Lung (tissue), 12 donors: ENCODE results near the gene PROX2. TPM values are rescaled to one million over a fixed set of nuclear protein-coding genes. Genes with fewer than 3 reads are reported as not detected.

Source experiments
- ATAC-seq: fragments of 200-7000 bp; cut with Tn5 transposase; one replicate; pipeline ENCODE4 v1.9.1; 2020; ENCODE audit warnings: moderate number of reproducible peaks; ENCODE audit not compliant: insufficient read depth, low FRiP score
- DNase-seq, 3 donors: peaks; one replicate each; pipeline ENCODE4 v3.0.0-alpha.2; 2013 to 2017
- H3K27ac ChIP-seq, 2 donors: one replicate each; pipeline ENCODE4 v1.5.1; 2013; ENCODE audit warnings: mild to moderate bottlenecking in 2 of 2, moderate library complexity in 2 of 2, control low read depth in 1 of 2, inconsistent platforms in 1 of 2, low read depth in 1 of 2, low read length in 1 of 2
- H3K27me3 ChIP-seq, 3 donors: one replicate each; pipeline ENCODE4 v1.5.1; 2013; ENCODE audit warnings: low read length in 2 of 3; ENCODE audit not compliant: control insufficient read depth in 3 of 3, insufficient read depth in 3 of 3
- H3K36me3 ChIP-seq, 4 donors: one replicate each; pipeline ENCODE4 v1.5.1; 2013; ENCODE audit warnings: low read length in 4 of 4, mild to moderate bottlenecking in 1 of 4, moderate library complexity in 1 of 4; ENCODE audit not compliant: control insufficient read depth in 4 of 4, insufficient read depth in 4 of 4
- H3K4me1 ChIP-seq, 5 donors: one replicate each; pipeline ENCODE4 v1.5.1; 2013; ENCODE audit warnings: low read length in 5 of 5, mild to moderate bottlenecking in 2 of 5, moderate library complexity in 1 of 5; ENCODE audit not compliant: control insufficient read depth in 5 of 5, insufficient read depth in 5 of 5
- H3K4me3 ChIP-seq: one replicate; pipeline ENCODE4 v1.5.1; 2013; ENCODE audit warnings: mild to moderate bottlenecking, control low read depth, moderate library complexity
- H3K9ac ChIP-seq, 2 donors: one replicate each; pipeline ENCODE4 v1.5.1; 2013; ENCODE audit warnings: low read length in 2 of 2, control low read depth in 1 of 2; ENCODE audit not compliant: insufficient read depth in 1 of 2
- H3K9me3 ChIP-seq, 4 donors: one replicate each; pipeline ENCODE4 v1.5.1; 2013; ENCODE audit warnings: low read length in 3 of 4, mild to moderate bottlenecking in 1 of 4, moderate library complexity in 1 of 4; ENCODE audit not compliant: control insufficient read depth in 4 of 4, insufficient read depth in 3 of 4
- CTCF ChIP-seq: IDR thresholded peaks from 2 replicates; pipeline ENCODE4 v1.5.1; 2012; ENCODE audit warnings: mild to moderate bottlenecking; ENCODE audit errors: control extremely low read depth, extremely low read depth
- WGBS, 2 donors: extraction: QIAGEN DNeasy Blood & Tissue Kit; methylation state at CpG; one replicate each; pipeline ENCODE4 v1.1.7; 2013; 5-methylcytosine and 5-hydroxymethylcytosine counted together
- polyA plus RNA-seq, 2 donors: library from polyadenylated mRNA; stranded (reverse); fragments of 200-250 nt; gene quantifications; one replicate each; pipeline ENCODE4 v1.2.1, GENCODE V29; 2013
- total RNA-seq, 2 donors: library from RNA; depleted of rRNA in 1 of 2; stranded (reverse); fragments of >200 nt in 1 of 2; gene quantifications; one replicate each; pipeline ENCODE4 v1.2.1, GENCODE V29; 2014 to 2021
- donor health status: control.
- donor health status: control.
- donor health status: Bipolar disorder and iron deficiency.
- donor health status: healthy.
- donor health status: DM: yes; HTN: yes; CAD: no.

Gene PROX2
- total and polyA plus RNA-seq, 4 donors = 0.01 to 0.09 TPM; not detected in 2

- no peak for TF ChIP-seq CTCF
- Histone ChIP-seq H3K27me3 (no peaks in the 10 kb centered on the region), H3K4me3 (no peak overlapping the region), H3K27ac (no peak overlapping the region), H3K9me3 (no peaks in the 10 kb centered on the region), H3K36me3 (no peaks in the 10 kb centered on the region), H3K9ac (no peak overlapping the region), H3K4me1 (peaks cover 0 to 10% (median 4%) of the 10 kb centered on the region in 5 donors)
- 79 to 97% methylated on average over 1 of the region's 1 CpG for WGBS, 2 donors
- ATAC-seq = no peak
- DNase-seq = no peak
Measured at GRCh38 chr14:74858022-74858421, 17.9 kb downstream of the PROX2 start.

GRCh38 chr14:74856366-74856765 lies 19.6 kb downstream of the PROX2 start:
- Histone ChIP-seq H3K27ac (no peak overlapping the region), H3K4me1 (peaks cover 0 to 12% (median 7%) of the 10 kb centered on the region in 5 donors), H3K36me3 (no peaks in the 10 kb centered on the region), H3K4me3 (no peak overlapping the region), H3K27me3 (no peaks in the 10 kb centered on the region), H3K9ac (no peak overlapping the region), H3K9me3 (no peaks in the 10 kb centered on the region)
- ATAC-seq (no peak), DNase-seq (no peak)
- 80 to 87% methylated on average over 1 of the region's 1 CpG for WGBS, 2 donors
- no peak for TF ChIP-seq CTCF

- H3K4me1 ChIP-seq = peaks cover 0 to 12% (median 7%) of the 10 kb centered on the region in 5 donors
- DNase-seq = no peak
- no peak for ATAC-seq
- TF ChIP-seq CTCF = no peak
- H3K9me3 ChIP-seq = no peaks in the 10 kb centered on the region
- no peak overlapping the region for H3K4me3 ChIP-seq
- H3K27ac ChIP-seq = no peak overlapping the region
- no peak overlapping the region for H3K9ac ChIP-seq
- WGBS, 2 donors = 58 to 88% methylated on average over 4 of the region's 4 CpGs
- no peaks in the 10 kb centered on the region for H3K27me3 ChIP-seq
- no peaks in the 10 kb centered on the region for H3K36me3 ChIP-seq
Measured at GRCh38 chr14:74855945-74856344, 20.0 kb downstream of the PROX2 start.

- Histone ChIP-seq H3K9ac (no peak overlapping the region), H3K27ac (no peak overlapping the region), H3K4me1 (peaks cover 0 to 12% (median 7%) of the 10 kb centered on the region in 5 donors), H3K27me3 (no peaks in the 10 kb centered on the region), H3K9me3 (no peaks in the 10 kb centered on the region), H3K36me3 (no peaks in the 10 kb centered on the region), H3K4me3 (no peak overlapping the region)
- 62 to 81% methylated on average over 7 of the region's 7 CpGs for WGBS, 2 donors
- no peak for DNase-seq
- no peak for TF ChIP-seq CTCF
- ATAC-seq = no peak
Measured at GRCh38 chr14:74855021-74855420, 20.9 kb downstream of the PROX2 start.
